Measurements from ENCODE around the gene S100A8.

The S100A8 gene

GRCh38 chr1:153397924-153398651 lies 7.2 kb upstream of the S100A8 start:
- TF ChIP-seq ZFX (IDR thresholded peaks at IDR 0.05; ENCODE audit: borderline replicate concordance) = no peak
- no peak for TF ChIP-seq CTCF (IDR thresholded peaks at IDR 0.05)
- H3K27ac ChIP-seq = no peak overlapping the region

- no peak overlapping the region for H3K27ac ChIP-seq
Observed at GRCh38 chr1:153397051-153397923, 6.4 kb upstream of the S100A8 start.

GRCh38 chr1:153396461-153396860 lies 5.6 kb upstream of the S100A8 start:
- no peak for TF ChIP-seq ZFX (IDR thresholded peaks at IDR 0.05; ENCODE audit: borderline replicate concordance)
- TF ChIP-seq CTCF (IDR thresholded peaks at IDR 0.05) = no peak
- no peak overlapping the region for H3K27ac ChIP-seq

More at GRCh38 chr1:153397051-153397923, 6.4 kb upstream of the S100A8 start:
- TF ChIP-seq ZFX (IDR thresholded peaks at IDR 0.05; ENCODE audit: borderline replicate concordance) (no peak), CTCF (IDR thresholded peaks at IDR 0.05) (no peak)

- TF ChIP-seq CTCF (IDR thresholded peaks at IDR 0.05) = no peak
- TF ChIP-seq ZFX (IDR thresholded peaks at IDR 0.05; ENCODE audit: borderline replicate concordance) = no peak
- H3K27ac ChIP-seq = no peak overlapping the region
Observed at GRCh38 chr1:153395776-153396175, 4.9 kb upstream of the S100A8 start.

GRCh38 chr1:153395136-153395685 lies 4.3 kb upstream of the S100A8 start:
- no peak overlapping the region for H3K27ac ChIP-seq
- TF ChIP-seq CTCF (IDR thresholded peaks at IDR 0.05) (no peak), ZFX (IDR thresholded peaks at IDR 0.05; ENCODE audit: borderline replicate concordance) (no peak)

- no peak for TF ChIP-seq ZFX (IDR thresholded peaks at IDR 0.05; ENCODE audit: borderline replicate concordance)
- no peak for TF ChIP-seq CTCF (IDR thresholded peaks at IDR 0.05)
- H3K27ac ChIP-seq = no peak overlapping the region
Observed at GRCh38 chr1:153394391-153394790, 3.5 kb upstream of the S100A8 start.

All from 22Rv1 (cell line).